NCI-H2107 treated with DMSO at 0.1 percent for 48 hours (cell line): ENCODE measurements around the gene TMEM174.

ENCODE experiments used
- DNase-seq: peaks from one replicate; lab custom pipeline; 2025; ENCODE audit not compliant: unreplicated experiment; lab: John Stamatoyannopoulos, UW

Gene TMEM174

GRCh38 chr5:73153513-73153912, 19.5 kb upstream of the TMEM174 start:
- no peak for DNase-seq

- DNase-seq: no peak
These were observed 18.6 kb upstream of the TMEM174 start for GRCh38 chr5:73154208-73155006.

- no peak for DNase-seq
These were observed 17.4 kb upstream of the TMEM174 start for GRCh38 chr5:73155271-73156222.

- DNase-seq: no peak
These were observed 15.3 kb upstream of the TMEM174 start for GRCh38 chr5:73157414-73158303.

- no peak for DNase-seq
These were observed 14.7 kb upstream of the TMEM174 start for GRCh38 chr5:73158313-73158712.

- DNase-seq: no peak
These were observed 12.7 kb upstream of the TMEM174 start for GRCh38 chr5:73160239-73160671.

- DNase-seq: no peak
These were observed 2.5 kb upstream of the TMEM174 start for GRCh38 chr5:73170522-73170921.

- no peak for DNase-seq
These were observed 1.5 kb upstream of the TMEM174 start for GRCh38 chr5:73171495-73171894.

- DNase-seq: no peak
These were observed 1.3 kb downstream of the TMEM174 start for GRCh38 chr5:73174100-73174815.

GRCh38 chr5:73176250-73176649, 3.3 kb downstream of the TMEM174 start:
- no peak for DNase-seq

GRCh38 chr5:73178265-73178664, 5.3 kb downstream of the TMEM174 start:
- DNase-seq: no peak

GRCh38 chr5:73179730-73180129, 6.7 kb downstream of the TMEM174 start:
- peak; percentile 61 for DNase-seq

- no peak for DNase-seq
These were observed 7.6 kb downstream of the TMEM174 start for GRCh38 chr5:73180566-73180965.

- no peak for DNase-seq
These were observed 9.3 kb downstream of the TMEM174 start for GRCh38 chr5:73182307-73182706.

GRCh38 chr5:73183000-73183399, 10.0 kb downstream of the TMEM174 start:
- no peak for DNase-seq

GRCh38 chr5:73183481-73183891, 10.5 kb downstream of the TMEM174 start:
- peak; percentile 83 for DNase-seq

GRCh38 chr5:73186976-73187375, 14.0 kb downstream of the TMEM174 start:
- DNase-seq: no peak

GRCh38 chr5:73188764-73189531, 16.0 kb downstream of the TMEM174 start:
- DNase-seq: no peak

GRCh38 chr5:73189871-73190376, 16.9 kb downstream of the TMEM174 start:
- DNase-seq: no peak
